ENCODE measurements around the gene SPACA6.

DNA sequence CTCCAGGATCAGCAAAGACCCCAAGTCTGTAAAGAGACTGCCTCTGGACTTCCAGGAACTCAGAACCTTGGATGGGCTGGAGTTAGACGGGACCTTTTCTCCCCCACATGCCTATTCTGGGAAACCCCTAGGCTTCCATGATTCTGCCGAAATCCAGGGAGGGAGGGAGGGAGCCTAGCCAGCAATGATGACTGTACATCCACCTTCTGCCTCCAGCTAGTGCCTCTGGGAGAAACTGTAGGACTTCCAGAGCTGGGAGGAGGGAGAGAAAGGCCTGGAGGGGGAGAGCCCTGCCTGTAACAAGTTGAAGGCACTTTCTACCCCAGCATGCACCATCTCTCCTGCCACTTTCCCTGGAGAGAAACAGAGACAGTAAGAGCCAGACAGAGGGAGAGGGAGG is 36.7 kb downstream of the SPACA6 start:
- TF ChIP-seq, protein P1, sequence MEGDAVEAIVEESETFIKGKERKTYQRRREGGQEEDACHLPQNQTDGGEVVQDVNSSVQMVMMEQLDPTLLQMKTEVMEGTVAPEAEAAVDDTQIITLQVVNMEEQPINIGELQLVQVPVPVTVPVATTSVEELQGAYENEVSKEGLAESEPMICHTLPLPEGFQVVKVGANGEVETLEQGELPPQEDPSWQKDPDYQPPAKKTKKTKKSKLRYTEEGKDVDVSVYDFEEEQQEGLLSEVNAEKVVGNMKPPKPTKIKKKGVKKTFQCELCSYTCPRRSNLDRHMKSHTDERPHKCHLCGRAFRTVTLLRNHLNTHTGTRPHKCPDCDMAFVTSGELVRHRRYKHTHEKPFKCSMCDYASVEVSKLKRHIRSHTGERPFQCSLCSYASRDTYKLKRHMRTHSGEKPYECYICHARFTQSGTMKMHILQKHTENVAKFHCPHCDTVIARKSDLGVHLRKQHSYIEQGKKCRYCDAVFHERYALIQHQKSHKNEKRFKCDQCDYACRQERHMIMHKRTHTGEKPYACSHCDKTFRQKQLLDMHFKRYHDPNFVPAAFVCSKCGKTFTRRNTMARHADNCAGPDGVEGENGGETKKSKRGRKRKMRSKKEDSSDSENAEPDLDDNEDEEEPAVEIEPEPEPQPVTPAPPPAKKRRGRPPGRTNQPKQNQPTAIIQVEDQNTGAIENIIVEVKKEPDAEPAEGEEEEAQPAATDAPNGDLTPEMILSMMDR (IDR thresholded peaks at IDR 0.05; ENCODE audit: low read depth, low read length, missing input control): no peak
- TF ChIP-seq TAF1 (conservative IDR thresholded peaks at IDR 0.05) (no peak), SP1 (IDR thresholded peaks at IDR 0.05) (no peak), NR2F2 (IDR thresholded peaks at IDR 0.05) (no peak), EGR1 (IDR thresholded peaks at IDR 0.05; ENCODE audit: low read depth in 2 of 2) (no peak), REST (IDR thresholded peaks at IDR 0.05) (no peak), ZBTB33 (IDR thresholded peaks at IDR 0.05) (no peak), YY1 (IDR thresholded peaks at IDR 0.05) (no peak), HNF4G (IDR thresholded peaks at IDR 0.05) (no peak), FOXA1 (IDR thresholded peaks at IDR 0.05) (no peak), GABPA (IDR thresholded peaks at IDR 0.05 in 1 of 2, conservative IDR thresholded peaks at IDR 0.05 in 1 of 2) (no peak)
- TF ChIP-seq, protein P2, sequence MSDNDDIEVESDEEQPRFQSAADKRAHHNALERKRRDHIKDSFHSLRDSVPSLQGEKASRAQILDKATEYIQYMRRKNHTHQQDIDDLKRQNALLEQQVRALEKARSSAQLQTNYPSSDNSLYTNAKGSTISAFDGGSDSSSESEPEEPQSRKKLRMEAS (IDR thresholded peaks at IDR 0.05): no peak
